ENCODE results near the gene GALNT18.

Gene GALNT18

GRCh38 chr11:11520231-11521015 is 101.4 kb downstream of the GALNT18 start:
- H3K27me3 Mint-ChIP-seq: peaks cover 5% of the 10 kb centered on the region
- H3K4me1 Mint-ChIP-seq: no peaks in the 10 kb centered on the region
- H3K36me3 Mint-ChIP-seq: no peaks in the 10 kb centered on the region
- no peak overlapping the region for H3K4me3 Mint-ChIP-seq
- H3K27ac Mint-ChIP-seq: no peak overlapping the region
- no peaks in the 10 kb centered on the region for H3K9me3 Mint-ChIP-seq

- no peaks in the 10 kb centered on the region for H3K36me3 Mint-ChIP-seq
- H3K9me3 Mint-ChIP-seq: no peaks in the 10 kb centered on the region
- H3K4me3 Mint-ChIP-seq: no peak overlapping the region
- no peak overlapping the region for H3K27ac Mint-ChIP-seq
- H3K27me3 Mint-ChIP-seq: peaks cover 3% of the 10 kb centered on the region
- H3K4me1 Mint-ChIP-seq: no peaks in the 10 kb centered on the region
These were observed 102.6 kb downstream of the GALNT18 start for GRCh38 chr11:11519184-11519583.

GRCh38 chr11:11514246-11514645 is 107.6 kb downstream of the GALNT18 start:
- no peak overlapping the region for H3K27ac Mint-ChIP-seq
- H3K27me3 Mint-ChIP-seq: no peaks in the 10 kb centered on the region
- H3K9me3 Mint-ChIP-seq: no peaks in the 10 kb centered on the region
- H3K4me3 Mint-ChIP-seq: no peak overlapping the region
- no peaks in the 10 kb centered on the region for H3K4me1 Mint-ChIP-seq
- no peaks in the 10 kb centered on the region for H3K36me3 Mint-ChIP-seq

- H3K36me3 Mint-ChIP-seq: no peaks in the 10 kb centered on the region
- no peaks in the 10 kb centered on the region for H3K27me3 Mint-ChIP-seq
- H3K9me3 Mint-ChIP-seq: no peaks in the 10 kb centered on the region
- H3K4me1 Mint-ChIP-seq: no peaks in the 10 kb centered on the region
- no peak overlapping the region for H3K27ac Mint-ChIP-seq
- H3K4me3 Mint-ChIP-seq: no peak overlapping the region
These were observed 108.4 kb downstream of the GALNT18 start for GRCh38 chr11:11513422-11513821.

GRCh38 chr11:11512929-11513328 is 108.9 kb downstream of the GALNT18 start:
- Mint-ChIP-seq H3K9me3 (no peaks in the 10 kb centered on the region), H3K27me3 (no peaks in the 10 kb centered on the region), H3K27ac (no peak overlapping the region), H3K36me3 (no peaks in the 10 kb centered on the region), H3K4me1 (no peaks in the 10 kb centered on the region), H3K4me3 (no peak overlapping the region)

- Mint-ChIP-seq H3K9me3 (no peaks in the 10 kb centered on the region), H3K4me1 (no peaks in the 10 kb centered on the region), H3K4me3 (no peak overlapping the region), H3K36me3 (no peaks in the 10 kb centered on the region), H3K27ac (no peak overlapping the region), H3K27me3 (no peaks in the 10 kb centered on the region)
These were observed 109.3 kb downstream of the GALNT18 start for GRCh38 chr11:11512502-11512901.

- H3K4me3 Mint-ChIP-seq: no peak overlapping the region
These were observed 109.7 kb downstream of the GALNT18 start for GRCh38 chr11:11512090-11512489.

GRCh38 chr11:11510939-11511338 is 110.9 kb downstream of the GALNT18 start:
- Mint-ChIP-seq H3K27me3 (peaks cover 2% of the 10 kb centered on the region), H3K4me3 (no peak overlapping the region), H3K4me1 (no peaks in the 10 kb centered on the region), H3K27ac (no peak overlapping the region), H3K36me3 (no peaks in the 10 kb centered on the region), H3K9me3 (no peaks in the 10 kb centered on the region)

More at GRCh38 chr11:11512090-11512489, 109.7 kb downstream of the GALNT18 start:
- H3K9me3 Mint-ChIP-seq: no peaks in the 10 kb centered on the region
- H3K27me3 Mint-ChIP-seq: peaks cover 2% of the 10 kb centered on the region
- no peak overlapping the region for H3K27ac Mint-ChIP-seq
- H3K4me1 Mint-ChIP-seq: no peaks in the 10 kb centered on the region
- no peaks in the 10 kb centered on the region for H3K36me3 Mint-ChIP-seq

- H3K27ac Mint-ChIP-seq: no peak overlapping the region
- H3K4me3 Mint-ChIP-seq: no peak overlapping the region
- H3K36me3 Mint-ChIP-seq: no peaks in the 10 kb centered on the region
- H3K4me1 Mint-ChIP-seq: no peaks in the 10 kb centered on the region
- no peaks in the 10 kb centered on the region for H3K9me3 Mint-ChIP-seq
- H3K27me3 Mint-ChIP-seq: peaks cover 3% of the 10 kb centered on the region
These were observed 116.1 kb downstream of the GALNT18 start for GRCh38 chr11:11505692-11506091.

GRCh38 chr11:11505190-11505589 is 116.6 kb downstream of the GALNT18 start:
- no peaks in the 10 kb centered on the region for H3K4me1 Mint-ChIP-seq
- no peaks in the 10 kb centered on the region for H3K9me3 Mint-ChIP-seq
- H3K27ac Mint-ChIP-seq: no peak overlapping the region
- peaks cover 3% of the 10 kb centered on the region for H3K27me3 Mint-ChIP-seq
- no peak overlapping the region for H3K4me3 Mint-ChIP-seq
- H3K36me3 Mint-ChIP-seq: no peaks in the 10 kb centered on the region

- no peaks in the 10 kb centered on the region for H3K9me3 Mint-ChIP-seq
- no peak overlapping the region for H3K27ac Mint-ChIP-seq
- H3K36me3 Mint-ChIP-seq: no peaks in the 10 kb centered on the region
- H3K4me1 Mint-ChIP-seq: no peaks in the 10 kb centered on the region
- no peak overlapping the region for H3K4me3 Mint-ChIP-seq
- H3K27me3 Mint-ChIP-seq: peaks cover 3% of the 10 kb centered on the region
These were observed 117.7 kb downstream of the GALNT18 start for GRCh38 chr11:11504071-11504470.

- Mint-ChIP-seq H3K36me3 (no peaks in the 10 kb centered on the region), H3K9me3 (no peaks in the 10 kb centered on the region), H3K4me3 (no peak overlapping the region), H3K27me3 (peaks cover 3% of the 10 kb centered on the region), H3K27ac (no peak overlapping the region), H3K4me1 (no peaks in the 10 kb centered on the region)
These were observed 119.4 kb downstream of the GALNT18 start for GRCh38 chr11:11502263-11502861.

- Mint-ChIP-seq H3K27me3 (peaks cover 2% of the 10 kb centered on the region), H3K4me3 (no peak overlapping the region), H3K4me1 (no peaks in the 10 kb centered on the region), H3K27ac (no peak overlapping the region), H3K9me3 (no peaks in the 10 kb centered on the region), H3K36me3 (no peaks in the 10 kb centered on the region)
These were observed 120.1 kb downstream of the GALNT18 start for GRCh38 chr11:11501546-11502262.

GRCh38 chr11:11500744-11501487 is 120.9 kb downstream of the GALNT18 start:
- Mint-ChIP-seq H3K27ac (no peak overlapping the region), H3K27me3 (peaks cover 2% of the 10 kb centered on the region), H3K4me1 (no peaks in the 10 kb centered on the region), H3K4me3 (no peak overlapping the region), H3K9me3 (no peaks in the 10 kb centered on the region), H3K36me3 (no peaks in the 10 kb centered on the region)

- H3K9me3 Mint-ChIP-seq: no peaks in the 10 kb centered on the region
- H3K36me3 Mint-ChIP-seq: no peaks in the 10 kb centered on the region
- no peaks in the 10 kb centered on the region for H3K4me1 Mint-ChIP-seq
- no peak overlapping the region for H3K4me3 Mint-ChIP-seq
- H3K27me3 Mint-ChIP-seq: no peaks in the 10 kb centered on the region
- H3K27ac Mint-ChIP-seq: no peak overlapping the region
These were observed 122.5 kb downstream of the GALNT18 start for GRCh38 chr11:11499300-11499699.

All from activated naive CD4-positive, alpha-beta T cell treated with anti-CD3 and anti-CD28 coated beads, Interleukin-2, amount 50 U/mL, for 24 hours (primary cell).